Gastrocnemius medialis (tissue), 4 donors: ENCODE data around the gene KLHL33.

Source experiments
- POLR2A ChIP-seq, 2 donors: fragments of 450-650 bp; IDR thresholded peaks; one replicate each; pipeline ENCODE4 v1.6.1; 2017; ENCODE audit warnings: antibody characterized with exemption in 2 of 2, mild to moderate bottlenecking in 2 of 2, moderate library complexity in 2 of 2
- TF ChIP-seq, protein P1 (sequence below), 5 experiments: fragments of 450-650 bp in 3 of 5; fragments of 200-600 bp in 2 of 5; sonication (generic) in 2 of 5; IDR thresholded peaks in 4 of 5; conservative IDR thresholded peaks in 1 of 5; 1 replicate in 4 of 5; 2 replicates in 1 of 5; pipeline ENCODE4 v1.5.1; 2016 to 2019; ENCODE audit warnings: antibody characterized with exemption in 5 of 5, mild to moderate bottlenecking in 3 of 5, moderate library complexity in 3 of 5

DNA sequence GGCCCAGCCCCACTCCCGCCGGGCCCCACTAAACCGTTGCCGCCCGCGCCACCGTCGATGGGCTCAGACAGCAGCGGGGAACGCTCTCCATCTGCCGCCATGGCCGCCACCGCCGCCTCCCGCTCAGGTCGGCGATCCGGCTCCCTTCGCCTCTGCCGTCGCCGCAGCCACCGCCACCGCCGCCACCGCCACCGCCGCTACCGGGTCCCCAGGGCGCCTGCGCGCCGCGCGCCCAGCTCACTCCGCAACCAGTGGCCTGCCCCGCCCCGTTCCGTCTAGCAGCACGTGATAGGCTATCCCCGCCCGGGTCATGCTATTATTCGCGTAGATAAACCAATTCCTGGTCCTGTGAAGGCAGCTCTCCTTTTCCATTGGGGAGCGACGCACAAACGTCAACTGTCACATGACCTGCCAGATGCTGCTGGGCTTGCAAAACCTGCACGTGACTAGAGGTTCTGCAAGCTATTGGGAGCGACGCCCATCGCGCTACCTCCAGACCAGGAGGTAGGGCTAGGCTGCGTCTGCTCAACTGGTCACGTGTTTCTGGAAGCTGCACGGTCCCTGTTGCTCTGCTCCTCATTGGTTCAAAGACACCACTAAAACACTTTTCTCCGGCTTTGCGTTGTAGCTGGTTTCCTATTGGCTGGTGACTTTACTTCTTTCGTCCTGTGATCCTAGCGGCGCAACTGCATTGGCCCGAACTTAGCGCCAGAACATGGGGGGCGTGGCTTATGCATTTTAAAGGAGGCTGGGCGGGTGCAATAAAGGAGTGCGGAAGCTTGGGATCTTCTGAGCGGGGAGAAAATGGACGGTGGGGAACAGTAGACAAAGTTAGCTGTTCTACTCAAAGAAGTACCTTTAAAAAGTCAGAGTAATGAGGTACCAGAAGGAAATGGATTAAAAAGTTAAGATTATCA, 25.5 kb upstream of the KLHL33 start, which contains the start of gene PIP4P1:
- TF ChIP-seq, protein P1, sequence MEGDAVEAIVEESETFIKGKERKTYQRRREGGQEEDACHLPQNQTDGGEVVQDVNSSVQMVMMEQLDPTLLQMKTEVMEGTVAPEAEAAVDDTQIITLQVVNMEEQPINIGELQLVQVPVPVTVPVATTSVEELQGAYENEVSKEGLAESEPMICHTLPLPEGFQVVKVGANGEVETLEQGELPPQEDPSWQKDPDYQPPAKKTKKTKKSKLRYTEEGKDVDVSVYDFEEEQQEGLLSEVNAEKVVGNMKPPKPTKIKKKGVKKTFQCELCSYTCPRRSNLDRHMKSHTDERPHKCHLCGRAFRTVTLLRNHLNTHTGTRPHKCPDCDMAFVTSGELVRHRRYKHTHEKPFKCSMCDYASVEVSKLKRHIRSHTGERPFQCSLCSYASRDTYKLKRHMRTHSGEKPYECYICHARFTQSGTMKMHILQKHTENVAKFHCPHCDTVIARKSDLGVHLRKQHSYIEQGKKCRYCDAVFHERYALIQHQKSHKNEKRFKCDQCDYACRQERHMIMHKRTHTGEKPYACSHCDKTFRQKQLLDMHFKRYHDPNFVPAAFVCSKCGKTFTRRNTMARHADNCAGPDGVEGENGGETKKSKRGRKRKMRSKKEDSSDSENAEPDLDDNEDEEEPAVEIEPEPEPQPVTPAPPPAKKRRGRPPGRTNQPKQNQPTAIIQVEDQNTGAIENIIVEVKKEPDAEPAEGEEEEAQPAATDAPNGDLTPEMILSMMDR (IDR thresholded peaks at IDR 0.05 in 4 of 5, conservative IDR thresholded peaks at IDR 0.05 in 1 of 5): peak in 2 of 5 experiments; percentile 20 to 39
- peak; percentile 97 to 99 for TF ChIP-seq POLR2A (IDR thresholded peaks at IDR 0.05)
